Body of pancreas (tissue), 4 donors: Measurements from ENCODE around the gene EEPD1.

Source experiments
- CTCF ChIP-seq, 7 experiments: fragments of 450-650 bp in 4 of 7; fragments of 200-600 bp in 3 of 7; sonication (generic) in 3 of 7; IDR thresholded peaks; one replicate each; pipeline ENCODE4 v1.5.1; 2016 to 2019; ENCODE audit warnings: antibody characterized with exemption in 7 of 7
- POLR2A ChIP-seq, 3 donors: fragments of 450-650 bp; IDR thresholded peaks; one replicate each; pipeline ENCODE4 v1.6.1; 2016; ENCODE audit warnings: antibody characterized with exemption in 3 of 3, mild to moderate bottlenecking in 2 of 3

GRCh38 chr7:36204044-36204663, 51.1 kb downstream of the EEPD1 start:
- TF ChIP-seq CTCF (IDR thresholded peaks at IDR 0.05) = no peak
- no peak for TF ChIP-seq POLR2A (IDR thresholded peaks at IDR 0.05)
